ENCODE results near the gene AADACL3. TPM values are rescaled to one million over a fixed set of nuclear protein-coding genes. Genes with fewer than 3 reads are reported as not detected.

The AADACL3 gene
- total RNA-seq, 3 donors from 2014 or later = under 0.01 TPM; not detected in 2

DNA sequence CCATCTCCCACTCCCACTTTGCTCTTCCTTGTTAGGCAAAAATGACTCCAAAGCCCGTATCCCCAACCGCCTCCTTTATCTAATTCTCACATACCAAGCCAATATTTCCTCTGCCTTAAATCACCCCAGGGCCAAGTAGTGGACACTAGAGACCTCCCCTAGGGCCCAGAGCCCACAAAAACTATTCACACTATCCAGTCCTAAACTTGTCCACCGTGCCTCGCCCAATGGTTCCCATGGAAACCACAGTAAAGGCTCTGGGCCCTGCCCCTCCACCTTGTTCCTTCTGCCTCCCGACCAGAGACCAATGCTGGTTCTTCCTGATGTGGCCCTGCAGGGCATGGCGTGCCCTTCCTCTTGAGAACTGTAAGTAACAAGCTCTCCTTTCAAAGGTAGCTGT, 41.9 kb downstream of the AADACL3 start:
- DNase-seq (ENCODE audit: low spot score in 2 of 2) = no peak
- no peaks in the 10 kb centered on the region for H3K27me3 ChIP-seq
- TF ChIP-seq, protein P1, sequence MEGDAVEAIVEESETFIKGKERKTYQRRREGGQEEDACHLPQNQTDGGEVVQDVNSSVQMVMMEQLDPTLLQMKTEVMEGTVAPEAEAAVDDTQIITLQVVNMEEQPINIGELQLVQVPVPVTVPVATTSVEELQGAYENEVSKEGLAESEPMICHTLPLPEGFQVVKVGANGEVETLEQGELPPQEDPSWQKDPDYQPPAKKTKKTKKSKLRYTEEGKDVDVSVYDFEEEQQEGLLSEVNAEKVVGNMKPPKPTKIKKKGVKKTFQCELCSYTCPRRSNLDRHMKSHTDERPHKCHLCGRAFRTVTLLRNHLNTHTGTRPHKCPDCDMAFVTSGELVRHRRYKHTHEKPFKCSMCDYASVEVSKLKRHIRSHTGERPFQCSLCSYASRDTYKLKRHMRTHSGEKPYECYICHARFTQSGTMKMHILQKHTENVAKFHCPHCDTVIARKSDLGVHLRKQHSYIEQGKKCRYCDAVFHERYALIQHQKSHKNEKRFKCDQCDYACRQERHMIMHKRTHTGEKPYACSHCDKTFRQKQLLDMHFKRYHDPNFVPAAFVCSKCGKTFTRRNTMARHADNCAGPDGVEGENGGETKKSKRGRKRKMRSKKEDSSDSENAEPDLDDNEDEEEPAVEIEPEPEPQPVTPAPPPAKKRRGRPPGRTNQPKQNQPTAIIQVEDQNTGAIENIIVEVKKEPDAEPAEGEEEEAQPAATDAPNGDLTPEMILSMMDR (IDR thresholded peaks at IDR 0.05) = no peak
- no peak for TF ChIP-seq POLR2AphosphoS5 (IDR thresholded peaks at IDR 0.05)
- TF ChIP-seq POLR2A (IDR thresholded peaks at IDR 0.05) = no peak
- no peaks in the 10 kb centered on the region for H3K9me3 ChIP-seq
- H3K36me3 ChIP-seq = no peaks in the 10 kb centered on the region
- intact Hi-C loops (cut with DNase I; ENCODE audit: low total_unique reads) = no loop called here
- no peak overlapping the region for H3K27ac ChIP-seq
- H3K4me3 ChIP-seq = no peak overlapping the region
- H3K4me1 ChIP-seq = no peaks in the 10 kb centered on the region

DNA sequence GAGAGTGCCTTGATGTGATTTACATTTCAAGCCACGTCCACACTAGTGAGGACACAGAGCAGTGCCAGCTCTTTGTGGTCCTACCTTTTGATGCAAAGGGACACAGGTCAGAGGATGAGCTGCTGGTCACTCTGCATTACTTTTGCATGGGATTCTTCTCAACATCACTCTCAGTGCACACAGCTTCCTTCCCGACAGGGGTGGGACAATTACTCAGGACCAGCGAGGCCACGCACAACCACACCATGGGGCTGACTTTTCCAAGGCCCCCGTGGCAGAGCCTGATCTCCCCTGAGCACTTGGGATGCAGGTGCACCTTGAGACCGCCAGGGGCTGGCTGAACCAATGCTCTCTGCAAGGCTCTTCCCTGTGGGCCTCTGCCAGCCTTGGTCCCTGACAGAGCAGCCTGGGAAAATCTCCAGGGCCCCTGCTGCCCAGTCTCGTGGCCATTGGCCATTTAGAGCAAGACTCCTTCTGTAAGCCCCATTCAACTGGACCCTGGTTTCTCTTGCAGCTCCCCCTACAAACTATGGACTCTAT, 44.4 kb downstream of the AADACL3 start:
- no peaks in the 10 kb centered on the region for H3K4me1 ChIP-seq
- H3K36me3 ChIP-seq = no peaks in the 10 kb centered on the region
- H3K27ac ChIP-seq = no peak overlapping the region
- no peaks in the 10 kb centered on the region for H3K27me3 ChIP-seq
- TF ChIP-seq, protein P1 (IDR thresholded peaks at IDR 0.05) = no peak
- TF ChIP-seq POLR2AphosphoS5 (IDR thresholded peaks at IDR 0.05) (no peak), POLR2A (IDR thresholded peaks at IDR 0.05) (no peak)
- no peaks in the 10 kb centered on the region for H3K9me3 ChIP-seq
- DNase-seq (ENCODE audit: low spot score in 2 of 2) = no peak
- intact Hi-C loops (cut with DNase I; ENCODE audit: low total_unique reads) = no loop called here
- H3K4me3 ChIP-seq = no peak overlapping the region

DNA sequence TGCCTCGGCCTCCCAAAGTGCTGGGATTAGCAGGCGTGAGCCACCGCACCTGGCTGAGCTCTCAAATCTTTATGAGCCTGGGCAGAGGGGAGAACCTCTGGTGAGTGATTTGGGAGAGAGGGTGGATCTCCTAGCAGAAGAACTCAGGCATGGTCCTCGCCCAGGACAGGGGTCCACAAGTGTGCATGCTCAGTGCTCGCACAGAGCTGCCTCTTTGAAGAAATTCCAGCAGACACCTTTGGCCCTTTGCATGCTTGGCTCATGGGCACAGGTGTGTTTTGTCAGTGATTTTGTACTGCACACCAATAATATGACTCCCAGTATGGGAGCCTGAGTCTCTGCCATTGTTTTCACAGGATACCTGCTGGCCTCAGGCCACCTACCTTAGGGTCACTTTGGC, 45.9 kb downstream of the AADACL3 start:
- no peak for TF ChIP-seq POLR2AphosphoS5 (IDR thresholded peaks at IDR 0.05)
- TF ChIP-seq POLR2A (IDR thresholded peaks at IDR 0.05) = no peak
- TF ChIP-seq, protein P1 (IDR thresholded peaks at IDR 0.05) = no peak
- Histone ChIP-seq H3K9me3 (no peaks in the 10 kb centered on the region), H3K36me3 (no peaks in the 10 kb centered on the region), H3K27me3 (no peaks in the 10 kb centered on the region), H3K4me3 (no peak overlapping the region), H3K27ac (no peak overlapping the region), H3K4me1 (no peaks in the 10 kb centered on the region)
- intact Hi-C loops (cut with DNase I; ENCODE audit: low total_unique reads) = no loop called here
- no peak for DNase-seq (ENCODE audit: low spot score in 2 of 2)

DNA sequence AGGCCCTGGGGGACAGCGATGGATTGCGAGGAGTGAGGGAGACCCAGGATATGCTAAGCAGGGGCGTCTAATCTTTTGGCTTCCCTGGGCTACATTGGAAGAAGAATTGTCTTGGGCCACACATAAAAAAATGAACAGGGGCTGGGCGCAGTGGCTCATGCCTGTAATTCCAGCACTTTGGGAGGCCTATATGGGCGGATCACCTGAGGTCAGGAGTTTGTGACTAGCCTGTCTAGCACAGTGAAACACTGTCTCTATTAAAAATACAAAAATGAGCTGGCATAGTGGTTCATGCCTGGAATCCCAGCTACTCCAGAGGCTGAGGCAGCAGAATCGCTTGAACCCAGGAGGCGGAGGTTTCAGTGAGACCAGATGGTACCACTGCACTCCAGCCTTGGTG, 46.9 kb downstream of the AADACL3 start:
- Histone ChIP-seq H3K4me3 (no peak overlapping the region), H3K36me3 (no peaks in the 10 kb centered on the region), H3K27ac (no peak overlapping the region), H3K4me1 (no peaks in the 10 kb centered on the region), H3K9me3 (no peaks in the 10 kb centered on the region), H3K27me3 (no peaks in the 10 kb centered on the region)
- TF ChIP-seq POLR2A (IDR thresholded peaks at IDR 0.05) (no peak), POLR2AphosphoS5 (IDR thresholded peaks at IDR 0.05) (no peak)
- TF ChIP-seq, protein P1 (IDR thresholded peaks at IDR 0.05) = no peak
- intact Hi-C loops (cut with DNase I; ENCODE audit: low total_unique reads) = no loop called here
- no peak for DNase-seq (ENCODE audit: low spot score in 2 of 2)

DNA sequence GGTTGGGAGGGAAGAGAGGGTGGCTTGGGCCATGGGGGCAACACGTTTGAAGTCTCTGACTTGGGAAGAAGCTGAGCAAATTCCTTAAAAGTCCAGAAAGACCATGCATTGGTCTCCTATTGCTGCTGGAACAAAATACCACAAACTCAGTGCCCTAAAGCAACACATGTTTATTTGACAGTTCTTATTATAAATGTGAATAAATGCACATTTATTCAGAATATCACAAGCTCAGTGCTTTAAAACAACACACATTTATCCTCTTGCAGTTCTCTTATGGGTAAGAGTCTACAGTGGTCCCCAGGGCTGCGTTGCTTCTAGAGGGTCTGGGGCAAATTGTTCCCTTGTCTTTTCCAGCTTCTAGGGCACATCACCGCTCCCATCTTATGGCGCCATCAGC, 47.6 kb downstream of the AADACL3 start:
- Histone ChIP-seq H3K27ac (no peak overlapping the region), H3K36me3 (no peaks in the 10 kb centered on the region), H3K27me3 (no peaks in the 10 kb centered on the region), H3K4me3 (no peak overlapping the region), H3K4me1 (no peaks in the 10 kb centered on the region), H3K9me3 (no peaks in the 10 kb centered on the region)
- intact Hi-C loops (cut with DNase I; ENCODE audit: low total_unique reads) = no loop called here
- TF ChIP-seq POLR2AphosphoS5 (IDR thresholded peaks at IDR 0.05) = no peak
- no peak for TF ChIP-seq POLR2A (IDR thresholded peaks at IDR 0.05)
- TF ChIP-seq, protein P1 (IDR thresholded peaks at IDR 0.05) = no peak
- DNase-seq (ENCODE audit: low spot score in 2 of 2) = no peak
